Prostate gland (tissue), 2 donors: ENCODE data around the gene WAC. TPM values are rescaled to one million over a fixed set of nuclear protein-coding genes. Genes with fewer than 3 reads are reported as not detected.

Experiments used
- DNase-seq: peaks from one replicate; pipeline ENCODE4 v3.0.0-alpha.2; 2019; ENCODE audit warnings: low spot score
- H3K27ac ChIP-seq, 2 donors: fragments of 200-600 bp; sonication (generic); 2 replicates each; pipeline ENCODE4 v1.5.1; 2017 to 2019
- H3K27me3 ChIP-seq: fragments of 200-600 bp; sonication (generic); replicated peaks from 2 replicates; pipeline ENCODE4 v1.5.1; 2019; ENCODE audit not compliant: insufficient read depth
- H3K36me3 ChIP-seq, 2 donors: fragments of 200-600 bp; sonication (generic); 1 replicate in 1 of 2; 2 replicates in 1 of 2; pipeline versions ENCODE4 v1.5.1 to v1.8.1; 2017 to 2019
- H3K4me1 ChIP-seq: fragments of 200-600 bp; sonication (generic); replicated peaks from 2 replicates; pipeline ENCODE4 v1.5.1; 2019
- H3K4me3 ChIP-seq, 2 donors: fragments of 200-600 bp; sonication (generic); 2 replicates each; pipeline ENCODE4 v1.5.1; 2017 to 2019
- H3K9me3 ChIP-seq: fragments of 200-600 bp; sonication (generic); 2 replicates; pipeline ENCODE4 v1.5.1; 2017
- POLR2A ChIP-seq: fragments of 450-650 bp; IDR thresholded peaks from one replicate; pipeline ENCODE4 v1.6.1; 2016; ENCODE audit warnings: antibody characterized with exemption, mild to moderate bottlenecking
- POLR2AphosphoS5 ChIP-seq: sonication (generic); formaldehyde crosslinking; IDR thresholded peaks from one replicate; pipeline ENCODE4 v1.6.1; 2017; ENCODE audit warnings: antibody characterized with exemption
- WGBS: methylation state at CpG from one replicate; pipeline ENCODE4 v1.1.5; 2018; 5-methylcytosine and 5-hydroxymethylcytosine counted together
- intact Hi-C: fragments of 100-400 bp; cut with DNase I; formaldehyde crosslinking; loops from one replicate; pipeline ENCODE4 v1.14.2; 2022
- total RNA-seq, 2 donors: library from RNA; depleted of rRNA; stranded (reverse); fragments of >200 nt; gene quantifications; one replicate each; pipeline ENCODE4 v1.1.0, GENCODE V29; 2016
- TF ChIP-seq, protein P1 (sequence below), 4 experiments: fragments of 200-600 bp in 2 of 4; fragments of 450-650 bp in 2 of 4; sonication (generic) in 2 of 4; IDR thresholded peaks; 1 replicate in 3 of 4; 2 replicates in 1 of 4; pipeline ENCODE4 v1.5.1; 2016 to 2019; ENCODE audit warnings: antibody characterized with exemption in 4 of 4, mild to moderate bottlenecking in 2 of 4, moderate library complexity in 2 of 4

Gene WAC
- total RNA-seq, 2 donors from 2014 or later, result 107 to 143 TPM

GRCh38 chr10:28503114-28503513 is 29.8 kb upstream of the WAC start:
- H3K4me3 ChIP-seq, result no peak overlapping the region
- H3K27me3 ChIP-seq, result no peaks in the 10 kb centered on the region
- WGBS, result 12% methylated on average over 3 of the region's 3 CpGs
- no peaks in the 10 kb centered on the region for H3K9me3 ChIP-seq
- peak overlapping the region in 1 of 2 donors; percentile 49 for H3K27ac ChIP-seq
- intact Hi-C loops, result no loop called here
- DNase-seq, result peak; percentile 55
- no peaks in the 10 kb centered on the region for H3K4me1 ChIP-seq
- no peaks in the 10 kb centered on the region for H3K36me3 ChIP-seq
- TF ChIP-seq POLR2AphosphoS5, result peak; percentile 69
- TF ChIP-seq POLR2A, result no peak
- TF ChIP-seq, protein P1, sequence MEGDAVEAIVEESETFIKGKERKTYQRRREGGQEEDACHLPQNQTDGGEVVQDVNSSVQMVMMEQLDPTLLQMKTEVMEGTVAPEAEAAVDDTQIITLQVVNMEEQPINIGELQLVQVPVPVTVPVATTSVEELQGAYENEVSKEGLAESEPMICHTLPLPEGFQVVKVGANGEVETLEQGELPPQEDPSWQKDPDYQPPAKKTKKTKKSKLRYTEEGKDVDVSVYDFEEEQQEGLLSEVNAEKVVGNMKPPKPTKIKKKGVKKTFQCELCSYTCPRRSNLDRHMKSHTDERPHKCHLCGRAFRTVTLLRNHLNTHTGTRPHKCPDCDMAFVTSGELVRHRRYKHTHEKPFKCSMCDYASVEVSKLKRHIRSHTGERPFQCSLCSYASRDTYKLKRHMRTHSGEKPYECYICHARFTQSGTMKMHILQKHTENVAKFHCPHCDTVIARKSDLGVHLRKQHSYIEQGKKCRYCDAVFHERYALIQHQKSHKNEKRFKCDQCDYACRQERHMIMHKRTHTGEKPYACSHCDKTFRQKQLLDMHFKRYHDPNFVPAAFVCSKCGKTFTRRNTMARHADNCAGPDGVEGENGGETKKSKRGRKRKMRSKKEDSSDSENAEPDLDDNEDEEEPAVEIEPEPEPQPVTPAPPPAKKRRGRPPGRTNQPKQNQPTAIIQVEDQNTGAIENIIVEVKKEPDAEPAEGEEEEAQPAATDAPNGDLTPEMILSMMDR (IDR thresholded peaks at IDR 0.05), result peak in 2 of 4 experiments; percentile 31 to 32

GRCh38 chr10:28505359-28505959 is 27.5 kb upstream of the WAC start:
- intact Hi-C loops, result no loop called here
- Histone ChIP-seq H3K4me1 (no peaks in the 10 kb centered on the region), H3K9me3 (no peaks in the 10 kb centered on the region), H3K36me3 (no peaks in the 10 kb centered on the region), H3K27ac (no peak overlapping the region), H3K27me3 (no peaks in the 10 kb centered on the region), H3K4me3 (no peak overlapping the region)
- DNase-seq, result no peak
- 79% methylated on average over 4 of the region's 4 CpGs for WGBS
- TF ChIP-seq, protein P1 (IDR thresholded peaks at IDR 0.05), result no peak
- no peak for TF ChIP-seq POLR2AphosphoS5

GRCh38 chr10:28508304-28508925 is 24.5 kb upstream of the WAC start:
- 81% methylated on average over 7 of the region's 7 CpGs for WGBS
- intact Hi-C loops, result no loop called here

DNA sequence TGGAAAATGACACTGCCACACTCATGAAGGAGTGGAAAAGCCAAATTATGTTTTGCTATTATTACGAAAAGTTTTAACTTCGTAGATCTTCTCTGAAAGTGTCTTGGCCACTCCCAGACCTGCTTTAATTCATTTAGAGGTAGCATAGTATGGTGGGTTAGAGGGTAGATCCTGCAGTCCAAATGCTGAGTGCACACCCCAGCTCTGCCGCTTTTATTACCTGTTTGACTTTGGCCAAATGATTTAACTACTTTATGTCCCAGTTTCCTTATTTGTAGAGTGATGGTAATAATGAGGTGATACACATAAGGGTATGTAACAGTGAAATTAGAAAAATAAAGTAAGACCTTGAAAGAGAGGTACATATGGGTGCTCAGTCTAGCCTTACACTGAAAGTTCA is 23.6 kb upstream of the WAC start:
- H3K36me3 ChIP-seq, result no peaks in the 10 kb centered on the region
- H3K27ac ChIP-seq, result no peak overlapping the region
- H3K4me3 ChIP-seq, result no peak overlapping the region
- 73% methylated on average over 3 of the region's 3 CpGs for WGBS
- no peaks in the 10 kb centered on the region for H3K27me3 ChIP-seq
- DNase-seq, result no peak
- intact Hi-C loops, result no loop called here
- H3K9me3 ChIP-seq, result no peaks in the 10 kb centered on the region
- H3K4me1 ChIP-seq, result no peaks in the 10 kb centered on the region
- TF ChIP-seq, protein P1 (IDR thresholded peaks at IDR 0.05), result no peak
- TF ChIP-seq POLR2AphosphoS5, result no peak
- no peak for TF ChIP-seq POLR2A

More at GRCh38 chr10:28508304-28508925, 24.5 kb upstream of the WAC start:
- TF ChIP-seq POLR2AphosphoS5, result no peak
- TF ChIP-seq POLR2A, result no peak
- TF ChIP-seq, protein P1 (IDR thresholded peaks at IDR 0.05), result no peak
- H3K27me3 ChIP-seq, result no peaks in the 10 kb centered on the region
- no peak for DNase-seq
- H3K4me1 ChIP-seq, result no peaks in the 10 kb centered on the region
- no peak overlapping the region for H3K27ac ChIP-seq
- H3K36me3 ChIP-seq, result no peaks in the 10 kb centered on the region
- H3K4me3 ChIP-seq, result no peak overlapping the region
- H3K9me3 ChIP-seq, result no peaks in the 10 kb centered on the region

DNA sequence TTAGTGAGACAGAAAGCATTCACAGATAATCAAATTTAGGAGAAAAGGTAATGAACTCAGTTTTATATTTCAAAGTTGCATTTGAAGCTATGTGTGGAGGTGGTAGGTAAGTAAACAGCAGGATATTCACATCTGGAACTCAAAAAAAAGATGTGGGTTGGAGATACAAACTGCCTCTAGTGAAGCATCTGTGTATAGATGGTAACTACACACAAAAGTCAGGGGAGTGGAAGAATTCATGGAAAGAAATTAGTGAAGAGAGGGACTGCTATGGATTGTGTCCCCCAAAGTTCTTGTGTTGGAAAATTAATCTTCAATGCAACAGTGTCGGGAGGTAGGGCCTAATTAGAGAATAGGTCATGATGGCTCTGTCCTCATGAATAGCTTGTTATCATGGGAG is 18.3 kb upstream of the WAC start:
- H3K27me3 ChIP-seq, result no peaks in the 10 kb centered on the region
- no peak for TF ChIP-seq POLR2AphosphoS5
- no peak for TF ChIP-seq POLR2A
- TF ChIP-seq, protein P1 (IDR thresholded peaks at IDR 0.05), result no peak
- no peak for DNase-seq
- H3K9me3 ChIP-seq, result no peaks in the 10 kb centered on the region
- H3K27ac ChIP-seq, result no peak overlapping the region
- WGBS, result 85% methylated on average over 1 of the region's 1 CpG
- H3K36me3 ChIP-seq, result no peaks in the 10 kb centered on the region
- intact Hi-C loops, result no loop called here
- H3K4me3 ChIP-seq, result no peak overlapping the region
- H3K4me1 ChIP-seq, result no peaks in the 10 kb centered on the region
